ENCODE results near the gene ATP11A.

Gene ATP11A

GRCh38 chr13:112688560-112689302, 1.1 kb upstream of the ATP11A start:
- in situ Hi-C loops (cut with HindIII; ENCODE audit: low sequenced_read_pairs) = no loop called here

- in situ Hi-C loops (cut with HindIII; ENCODE audit: low sequenced_read_pairs) = no loop called here
Observed at GRCh38 chr13:112690283-112690929, 568 bp downstream of the ATP11A start.

- in situ Hi-C loops (cut with HindIII; ENCODE audit: low sequenced_read_pairs) = no loop called here
Observed at GRCh38 chr13:112692104-112692503, 2.3 kb downstream of the ATP11A start.

- in situ Hi-C loops (cut with HindIII; ENCODE audit: low sequenced_read_pairs) = no loop called here
Observed at GRCh38 chr13:112692586-112692985, 2.7 kb downstream of the ATP11A start.

GRCh38 chr13:112693831-112694497, 4.1 kb downstream of the ATP11A start:
- in situ Hi-C loops (cut with HindIII; ENCODE audit: low sequenced_read_pairs) = no loop called here

- in situ Hi-C loops (cut with HindIII; ENCODE audit: low sequenced_read_pairs) = no loop called here
Observed at GRCh38 chr13:112695121-112695520, 5.3 kb downstream of the ATP11A start.

- in situ Hi-C loops (cut with HindIII; ENCODE audit: low sequenced_read_pairs) = no loop called here
Observed at GRCh38 chr13:112696001-112696868, 6.4 kb downstream of the ATP11A start.

- in situ Hi-C loops (cut with HindIII; ENCODE audit: low sequenced_read_pairs) = no loop called here
Observed at GRCh38 chr13:112696869-112697465, 7.1 kb downstream of the ATP11A start.

- in situ Hi-C loops (cut with HindIII; ENCODE audit: low sequenced_read_pairs) = no loop called here
Observed at GRCh38 chr13:112697756-112698655, 8.2 kb downstream of the ATP11A start.

GRCh38 chr13:112699322-112699918, 9.6 kb downstream of the ATP11A start:
- in situ Hi-C loops (cut with HindIII; ENCODE audit: low sequenced_read_pairs) = no loop called here

GRCh38 chr13:112700291-112701060, 10.6 kb downstream of the ATP11A start:
- in situ Hi-C loops (cut with HindIII; ENCODE audit: low sequenced_read_pairs) = no loop called here

- in situ Hi-C loops (cut with HindIII; ENCODE audit: low sequenced_read_pairs) = no loop called here
Observed at GRCh38 chr13:112702341-112702985, 12.6 kb downstream of the ATP11A start.

GRCh38 chr13:112702986-112703379, 13.1 kb downstream of the ATP11A start:
- in situ Hi-C loops (cut with HindIII; ENCODE audit: low sequenced_read_pairs) = no loop called here

- in situ Hi-C loops (cut with HindIII; ENCODE audit: low sequenced_read_pairs) = no loop called here
Observed at GRCh38 chr13:112703449-112704284, 13.8 kb downstream of the ATP11A start.

- in situ Hi-C loops (cut with HindIII; ENCODE audit: low sequenced_read_pairs) = no loop called here
Observed at GRCh38 chr13:112704308-112705145, 14.7 kb downstream of the ATP11A start.

- in situ Hi-C loops (cut with HindIII; ENCODE audit: low sequenced_read_pairs) = no loop called here
Observed at GRCh38 chr13:112705286-112705685, 15.4 kb downstream of the ATP11A start.
